ENCODE measurements around the gene STK26. TPM values are rescaled to one million over a fixed set of nuclear protein-coding genes. Genes with fewer than 3 reads are reported as not detected.

Gene STK26
- total RNA-seq, 1 experiment from 2014 or later, result 30.5 TPM

DNA sequence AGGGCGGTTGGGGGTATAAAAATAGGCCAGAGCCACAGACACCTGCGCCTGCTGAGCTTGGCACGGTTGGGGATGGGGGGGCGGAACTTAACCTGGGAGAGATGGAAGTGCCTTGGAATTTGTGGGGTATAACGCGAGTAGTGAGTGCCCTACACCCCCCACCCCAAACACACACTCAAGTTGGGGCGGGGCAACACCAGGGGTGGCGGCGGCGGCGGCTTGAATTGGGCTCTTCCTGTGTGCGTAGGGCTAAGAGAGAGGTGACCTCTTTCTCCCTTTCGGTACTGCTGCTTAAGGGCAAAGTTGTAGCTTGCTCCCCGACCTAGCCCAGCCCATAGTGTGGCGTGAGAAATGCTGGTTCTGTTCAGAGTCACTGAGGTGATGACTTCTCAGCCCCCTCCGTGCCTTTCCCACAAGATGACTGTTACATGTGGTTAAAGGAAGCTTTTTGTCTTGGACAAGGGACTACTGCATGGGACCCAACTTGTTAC, 839 bp downstream of the STK26 start:
- BruUV-seq (replicated peaks), result no TSS peak
- Histone ChIP-seq H3K9me2 (ENCODE audit: insufficient read depth) (no peaks in the 10 kb centered on the region), H3K27ac (ENCODE audit: low read depth, low read length) (peak overlapping the region; percentile 90), H3K4me2 (ENCODE audit: low read length) (peak overlapping the region; percentile 87), H3K27me3 (ENCODE audit: insufficient read depth, low read length) (no peaks in the 10 kb centered on the region), H3K4me1 (ENCODE audit: control insufficient read depth in 1 of 2, insufficient read depth in 2 of 2, low read length in 2 of 2) (peaks cover 0 to 6% of the 10 kb centered on the region in 2 experiments; a peak in 2 of 4 replicates), H3K9me3 (ENCODE audit: control insufficient read depth in 1 of 2, insufficient read depth in 1 of 2, low read depth in 1 of 2, low read length in 2 of 2) (no peaks in the 10 kb centered on the region), H2AFZ (ENCODE audit: low read depth, low read length, poor library complexity, severe bottlenecking) (no peak overlapping the region), H4K20me1 (ENCODE audit: insufficient read depth) (no peaks in the 10 kb centered on the region), H3K36me3 (ENCODE audit: control insufficient read depth in 1 of 2, insufficient read depth in 2 of 2, low read length in 2 of 2) (no peaks in the 10 kb centered on the region), H3K79me2 (ENCODE audit: insufficient read depth, low read length) (peaks cover 47% of the 10 kb centered on the region), H3K4me3 (replicated peaks in 1 of 2; ENCODE audit: low read depth in 1 of 2, low read length in 2 of 2) (peak overlapping the region; percentile 60 to 67), H3K9ac (ENCODE audit: low read length) (peak overlapping the region; percentile 76)
- RAD21 ChIA-PET (ENCODE audit: low non-redundant PET in 1 of 2, low total read pairs in 2 of 2, uncharacterized antibody in 2 of 2, unreplicated experiment in 2 of 2), result no interaction called here
- ATAC-seq (peak; percentile 34), DNase-seq (ENCODE audit: low read depth, low spot score) (no peak)
- POLR2A ChIA-PET, result interaction anchor here (0.9 kb wide), 1 partner anchor 9 kb away, joined by 3 read pairs; no protein-coding TSS in a partner anchor
- CTCF ChIA-PET, result interaction anchor here (1.1 kb wide), 1 partner anchor 69 kb away, joined by 3 read pairs; no protein-coding TSS in a partner anchor
- intact Hi-C loops (cut with micrococcal nuclease), result loop anchor here (1.0 to 2.0 kb wide), 2 partner anchors 47 to 195 kb away; partner anchors contain the start of gene RAP2C
- TF ChIP-seq FOSL1 (IDR thresholded peaks at IDR 0.05; ENCODE audit: low read depth) (no peak), CTCF (IDR thresholded peaks at IDR 0.05 in 2 of 3, conservative IDR thresholded peaks at IDR 0.05 in 1 of 3; ENCODE audit: borderline replicate concordance in 1 of 3, insufficient read depth in 1 of 3, low read depth in 2 of 3, low read length in 2 of 3) (no peak), EGR1 (IDR thresholded peaks at IDR 0.05; ENCODE audit: low read depth) (no peak), ELF1 (IDR thresholded peaks at IDR 0.05; ENCODE audit: borderline replicate concordance, low read depth) (no peak), SIN3A (IDR thresholded peaks at IDR 0.05; ENCODE audit: low read depth) (0 out of 2 replicates have a peak, but pooled peaks have one; percentile 8), EZH2phosphoT487 (IDR thresholded peaks at IDR 0.05; ENCODE audit: borderline replicate concordance) (no peak)

- intact Hi-C loops (cut with micrococcal nuclease), result no loop called here
- no peak overlapping the region for H3K9ac ChIP-seq (ENCODE audit: low read length)
- peaks cover 0 to 6% of the 10 kb centered on the region in 2 experiments; a peak in 2 of 4 replicates for H3K4me1 ChIP-seq (ENCODE audit: control insufficient read depth in 1 of 2, insufficient read depth in 2 of 2, low read length in 2 of 2)
- no peaks in the 10 kb centered on the region for H3K9me2 ChIP-seq (ENCODE audit: insufficient read depth)
- ChIA-PET POLR2A (no interaction called here), RAD21 (ENCODE audit: low non-redundant PET in 1 of 2, low total read pairs in 2 of 2, uncharacterized antibody in 2 of 2, unreplicated experiment in 2 of 2) (no interaction called here), CTCF (no interaction called here)
- no peaks in the 10 kb centered on the region for H3K27me3 ChIP-seq (ENCODE audit: insufficient read depth, low read length)
- H3K4me3 ChIP-seq (replicated peaks in 1 of 2; ENCODE audit: low read depth in 1 of 2, low read length in 2 of 2), result no peak overlapping the region
- peaks cover 54% of the 10 kb centered on the region for H3K79me2 ChIP-seq (ENCODE audit: insufficient read depth, low read length)
- no peak for ATAC-seq
- peak overlapping the region; percentile 87; the same call in 1 of the 2 replicates for H3K4me2 ChIP-seq (ENCODE audit: low read length)
- no peaks in the 10 kb centered on the region for H3K9me3 ChIP-seq (ENCODE audit: control insufficient read depth in 1 of 2, insufficient read depth in 1 of 2, low read depth in 1 of 2, low read length in 2 of 2)
- H3K36me3 ChIP-seq (ENCODE audit: control insufficient read depth in 1 of 2, insufficient read depth in 2 of 2, low read length in 2 of 2), result no peaks in the 10 kb centered on the region
- DNase-seq (ENCODE audit: low read depth, low spot score), result no peak
- no peaks in the 10 kb centered on the region for H4K20me1 ChIP-seq (ENCODE audit: insufficient read depth)
- no TSS peak for BruUV-seq (replicated peaks)
- no peak overlapping the region for H3K27ac ChIP-seq (ENCODE audit: low read depth, low read length)
- H2AFZ ChIP-seq (ENCODE audit: low read depth, low read length, poor library complexity, severe bottlenecking), result no peak overlapping the region
- TF ChIP-seq, protein P1, sequence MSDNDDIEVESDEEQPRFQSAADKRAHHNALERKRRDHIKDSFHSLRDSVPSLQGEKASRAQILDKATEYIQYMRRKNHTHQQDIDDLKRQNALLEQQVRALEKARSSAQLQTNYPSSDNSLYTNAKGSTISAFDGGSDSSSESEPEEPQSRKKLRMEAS (IDR thresholded peaks at IDR 0.05), result no peak
- TF ChIP-seq, protein P2, sequence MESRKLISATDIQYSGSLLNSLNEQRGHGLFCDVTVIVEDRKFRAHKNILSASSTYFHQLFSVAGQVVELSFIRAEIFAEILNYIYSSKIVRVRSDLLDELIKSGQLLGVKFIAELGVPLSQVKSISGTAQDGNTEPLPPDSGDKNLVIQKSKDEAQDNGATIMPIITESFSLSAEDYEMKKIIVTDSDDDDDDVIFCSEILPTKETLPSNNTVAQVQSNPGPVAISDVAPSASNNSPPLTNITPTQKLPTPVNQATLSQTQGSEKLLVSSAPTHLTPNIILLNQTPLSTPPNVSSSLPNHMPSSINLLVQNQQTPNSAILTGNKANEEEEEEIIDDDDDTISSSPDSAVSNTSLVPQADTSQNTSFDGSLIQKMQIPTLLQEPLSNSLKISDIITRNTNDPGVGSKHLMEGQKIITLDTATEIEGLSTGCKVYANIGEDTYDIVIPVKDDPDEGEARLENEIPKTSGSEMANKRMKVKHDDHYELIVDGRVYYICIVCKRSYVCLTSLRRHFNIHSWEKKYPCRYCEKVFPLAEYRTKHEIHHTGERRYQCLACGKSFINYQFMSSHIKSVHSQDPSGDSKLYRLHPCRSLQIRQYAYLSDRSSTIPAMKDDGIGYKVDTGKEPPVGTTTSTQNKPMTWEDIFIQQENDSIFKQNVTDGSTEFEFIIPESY (IDR thresholded peaks at IDR 0.05; ENCODE audit: extremely low read depth, insufficient replicate concordance, low read length), result no peak
- TF ChIP-seq EZH2 (IDR thresholded peaks at IDR 0.05) (no peak), ELF1 (IDR thresholded peaks at IDR 0.05; ENCODE audit: borderline replicate concordance, low read depth) (no peak), ZNF274 (IDR thresholded peaks at IDR 0.05; ENCODE audit: low read depth, low read length) (no peak), CTCF (IDR thresholded peaks at IDR 0.05 in 2 of 3, conservative IDR thresholded peaks at IDR 0.05 in 1 of 3; ENCODE audit: borderline replicate concordance in 1 of 3, insufficient read depth in 1 of 3, low read depth in 2 of 3, low read length in 2 of 3) (no peak)
Observed at GRCh38 chrX:132025041-132025440, 1.9 kb downstream of the STK26 start.

Measured in HCT116 (cell line).